GM13976 (cell line): ENCODE results near the gene CCDC91.
"Not testable (repeated sequence)": the region's sequence is repeated elsewhere in the genome, so short reads cannot be mapped to it uniquely, and the experiment has no call there.

Source experiments
- DNase-seq: peaks from one replicate; pipeline ENCODE4 v3.0.0; 2012; ENCODE audit warnings: low spot score
- CTCF ChIP-seq: IDR thresholded peaks from 2 replicates; pipeline ENCODE4 v1.5.1; 2012; ENCODE audit warnings: borderline replicate concordance, mild to moderate bottlenecking; ENCODE audit not compliant: insufficient read depth; ENCODE audit errors: extremely low read depth, missing control alignments, control extremely low read depth
- in situ Hi-C: fragments of 300-500 bp; cut with MboI; formaldehyde crosslinking; loops from one replicate; pipeline ENCODE4 v1.12.0; 2022; ENCODE audit warnings: low sequenced_read_pairs, mixed read lengths, inconsistent platforms; ENCODE audit not compliant: unreplicated experiment

The CCDC91 gene

DNA sequence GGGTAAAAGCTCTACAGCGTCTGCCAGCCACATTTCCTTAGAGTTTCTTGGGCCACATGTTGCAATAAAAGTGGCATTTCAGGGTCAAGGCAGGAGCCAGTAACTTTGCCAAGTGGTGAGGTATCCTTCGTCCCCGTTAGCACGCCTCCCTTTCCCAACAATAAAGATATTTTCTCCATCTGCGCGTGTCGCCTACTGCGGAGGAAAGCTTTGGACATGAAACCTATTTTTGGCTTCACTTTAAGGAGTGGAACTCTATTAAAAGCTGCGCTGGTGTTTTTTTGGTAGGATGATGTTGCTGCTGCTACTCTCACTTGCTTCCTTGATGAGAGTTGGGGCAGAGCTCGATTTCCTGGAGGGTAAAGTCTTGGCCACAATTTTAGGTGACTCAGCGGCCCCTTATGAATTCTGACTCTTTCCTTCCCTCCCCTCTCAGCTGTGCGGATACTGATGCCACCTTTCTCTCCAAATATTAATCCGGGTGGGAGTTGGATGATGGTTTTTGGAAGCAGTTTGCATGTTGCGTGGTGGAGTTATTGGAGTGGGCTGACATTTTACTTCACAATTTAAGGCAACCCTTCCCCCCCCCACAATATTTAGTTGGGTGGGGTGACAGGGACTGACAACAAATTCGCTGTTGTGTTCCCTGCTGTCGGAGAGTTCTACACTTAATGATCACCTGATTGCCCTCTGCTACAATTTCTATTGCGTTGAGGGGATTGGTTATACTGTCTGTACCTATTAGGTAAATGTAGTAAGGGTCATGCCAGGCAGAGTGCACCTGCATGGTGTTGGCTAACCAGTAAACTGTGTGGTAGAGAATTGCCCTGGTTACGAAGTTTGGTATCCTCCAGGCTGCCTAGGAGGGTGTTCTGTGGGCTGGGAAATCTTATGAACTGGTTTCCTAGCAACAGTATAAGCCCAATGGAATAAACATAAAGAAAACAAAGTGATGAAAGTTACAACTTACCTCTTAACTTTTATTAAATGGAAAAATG lies 1.1 kb downstream of the CCDC91 start:
- in situ Hi-C loops, result no loop called here
- no peak for TF ChIP-seq CTCF
- DNase-seq, result peak; percentile 17

DNA sequence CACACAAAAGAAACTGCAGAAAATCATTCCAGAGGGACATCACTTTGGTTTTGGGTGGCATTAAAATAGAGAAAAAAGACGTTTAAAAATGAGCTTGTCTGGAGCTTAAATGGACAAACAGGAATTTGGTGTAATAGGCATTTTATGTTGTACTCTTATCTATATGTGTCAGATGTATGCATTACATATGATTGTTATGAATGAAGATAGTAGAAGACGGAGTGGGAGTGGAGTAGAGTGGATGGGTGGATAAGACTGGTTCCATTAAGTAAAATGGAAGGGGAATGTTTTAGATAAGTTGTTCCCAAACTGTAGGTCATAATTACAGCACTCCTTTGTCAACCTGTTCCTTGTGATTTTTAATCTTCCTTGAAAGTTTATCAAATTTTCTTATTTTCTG lies 1.9 kb downstream of the CCDC91 start:
- DNase-seq, result no peak
- in situ Hi-C loops, result no loop called here
- no peak for TF ChIP-seq CTCF

DNA sequence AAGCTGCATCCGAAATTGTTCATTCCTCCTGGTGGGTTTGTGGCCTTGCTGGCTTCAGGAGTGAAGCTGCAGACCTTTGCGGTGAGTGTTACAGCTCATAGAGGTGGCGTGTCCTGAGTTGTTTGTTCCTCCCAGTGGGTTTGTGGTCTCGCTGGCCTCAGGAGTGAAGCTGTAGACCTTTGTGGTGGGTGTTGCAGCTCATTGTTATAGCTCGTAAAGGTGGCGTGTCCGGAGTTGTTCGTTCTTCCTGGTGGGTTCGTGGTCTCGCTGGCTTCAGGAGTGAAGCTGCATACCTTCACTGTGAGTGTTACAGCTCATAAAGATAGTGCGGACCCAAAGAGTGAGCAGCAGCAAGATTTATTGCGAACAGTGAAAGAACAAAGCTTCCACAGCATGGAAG lies 4.4 kb downstream of the CCDC91 start:
- in situ Hi-C loops, DNase-seq: not testable (repeated sequence)

GRCh38 chr12:28201136-28201535 lies 10.9 kb downstream of the CCDC91 start:
- DNase-seq, in situ Hi-C loops: not testable (repeated sequence)

GRCh38 chr12:28202374-28203130 lies 12.3 kb downstream of the CCDC91 start:
- in situ Hi-C loops, result no loop called here
- no peak for DNase-seq
- TF ChIP-seq CTCF, result no peak

DNA sequence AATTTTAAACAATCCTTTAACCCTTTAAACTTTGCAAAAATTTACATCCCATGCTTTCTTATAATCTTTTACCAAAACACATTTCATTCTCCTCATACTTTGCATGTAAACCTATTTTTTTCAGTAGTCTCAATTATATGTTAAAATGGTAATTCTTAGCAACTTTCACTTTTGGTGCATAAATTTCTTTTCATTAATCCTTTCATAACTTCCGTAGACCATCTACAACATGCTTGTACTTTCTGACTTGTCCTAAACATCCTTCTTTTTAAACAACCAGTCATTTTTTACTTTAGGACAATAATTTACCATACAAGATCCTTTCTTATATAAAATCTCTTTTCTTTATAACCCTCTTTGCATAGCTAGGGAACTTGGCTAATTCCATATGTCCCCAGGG lies 19.5 kb downstream of the CCDC91 start:
- no peak for TF ChIP-seq CTCF
- in situ Hi-C loops, result no loop called here
- DNase-seq, result no peak

GRCh38 chr12:28212182-28212581 lies 21.9 kb downstream of the CCDC91 start:
- in situ Hi-C loops, result no loop called here
- TF ChIP-seq CTCF, result no peak
- no peak for DNase-seq
